ENCODE results near the gene WDR62. TPM values are rescaled to one million over a fixed set of nuclear protein-coding genes. Genes with fewer than 3 reads are reported as not detected.

WDR62 gene
- total RNA-seq, 2 experiments from 2014 or later: 44.5 to 60.2 TPM

GRCh38 chr19:36058481-36059179, 3.9 kb downstream of the WDR62 start:
- BruUV-seq (replicated peaks): no TSS peak
- Histone ChIP-seq H3K4me3 (ENCODE audit: low read depth, low read length, poor library complexity, severe bottlenecking) (no peak overlapping the region), H3K4me1 (ENCODE audit: insufficient read depth, low read length, poor library complexity, severe bottlenecking) (peaks cover 27% of the 10 kb centered on the region), H3K9me3 (ENCODE audit: low read length) (no peaks in the 10 kb centered on the region), H3K9me2 (ENCODE audit: insufficient read depth, low read length) (no peaks in the 10 kb centered on the region), H2AFZ (ENCODE audit: low read length) (no peak overlapping the region), H4K20me1 (ENCODE audit: insufficient read depth, low read length) (peaks cover 13% of the 10 kb centered on the region), H3K27ac (ENCODE audit: low read depth, low read length, poor library complexity, severe bottlenecking) (no peak overlapping the region), H3K79me2 (ENCODE audit: insufficient read depth, low read depth, low read length) (peaks cover 42% of the 10 kb centered on the region), H3K4me2 (ENCODE audit: low read length) (no peak overlapping the region), H3K36me3 (ENCODE audit: insufficient read depth, low read length) (peaks cover 70% of the 10 kb centered on the region)
- intact Hi-C loops (cut with micrococcal nuclease; ENCODE audit: unreplicated experiment): loop anchor here (10.0 kb wide), 1 partner anchor 414 kb away; the partner anchor contains the start of genes COX6B1 and ETV2
- CTCF ChIA-PET (ENCODE audit: unreplicated experiment): no interaction called here
- POLR2A ChIA-PET: interaction anchor here (1.4 kb wide), 1 partner anchor 47 kb away, joined by 3 read pairs; no protein-coding TSS in a partner anchor
- no peak for TF ChIP-seq CTCF (conservative IDR thresholded peaks at IDR 0.05; ENCODE audit: low read length)
- no peak for TF ChIP-seq EZH2phosphoT487 (IDR thresholded peaks at IDR 0.05; ENCODE audit: borderline replicate concordance, low read depth, low read length)
- DNase-seq (ENCODE audit: low spot score): no peak

- CTCF ChIA-PET (ENCODE audit: unreplicated experiment): no interaction called here
- no peak for TF ChIP-seq CTCF (conservative IDR thresholded peaks at IDR 0.05; ENCODE audit: low read length)
- TF ChIP-seq EZH2phosphoT487 (IDR thresholded peaks at IDR 0.05; ENCODE audit: borderline replicate concordance, low read depth, low read length): no peak
- no TSS peak for BruUV-seq (replicated peaks)
These were observed 4.6 kb downstream of the WDR62 start for GRCh38 chr19:36059180-36059910.

More at GRCh38 chr19:36059180-36059910, 4.6 kb downstream of the WDR62 start:
- H3K4me2 ChIP-seq (ENCODE audit: low read length): no peak overlapping the region
- H2AFZ ChIP-seq (ENCODE audit: low read length): no peak overlapping the region
- peaks cover 13% of the 10 kb centered on the region for H4K20me1 ChIP-seq (ENCODE audit: insufficient read depth, low read length)
- H3K4me1 ChIP-seq (ENCODE audit: insufficient read depth, low read length, poor library complexity, severe bottlenecking): peaks cover 27% of the 10 kb centered on the region
- DNase-seq (ENCODE audit: low spot score): no peak
- H3K9me3 ChIP-seq (ENCODE audit: low read length): no peaks in the 10 kb centered on the region
- POLR2A ChIA-PET: interaction anchor here (1.4 kb wide), 1 partner anchor 48 kb away, joined by 3 read pairs; no protein-coding TSS in a partner anchor
- no peak overlapping the region for H3K27ac ChIP-seq (ENCODE audit: low read depth, low read length, poor library complexity, severe bottlenecking)
- H3K79me2 ChIP-seq (ENCODE audit: insufficient read depth, low read depth, low read length): peaks cover 42% of the 10 kb centered on the region
- H3K4me3 ChIP-seq (ENCODE audit: low read depth, low read length, poor library complexity, severe bottlenecking): no peak overlapping the region
- intact Hi-C loops (cut with micrococcal nuclease; ENCODE audit: unreplicated experiment): loop anchor here (10.0 kb wide), 1 partner anchor 415 kb away; the partner anchor contains the start of genes COX6B1 and ETV2
- H3K9me2 ChIP-seq (ENCODE audit: insufficient read depth, low read length): no peaks in the 10 kb centered on the region
- peaks cover 76% of the 10 kb centered on the region for H3K36me3 ChIP-seq (ENCODE audit: insufficient read depth, low read length)

Measured in OCI-LY7 (cell line).